ENCODE data around the gene ZSCAN26.
"Not testable (repeated sequence)": the region's sequence is repeated elsewhere in the genome, so short reads cannot be mapped to it uniquely, and the experiment has no call there.

ZSCAN26 gene

DNA sequence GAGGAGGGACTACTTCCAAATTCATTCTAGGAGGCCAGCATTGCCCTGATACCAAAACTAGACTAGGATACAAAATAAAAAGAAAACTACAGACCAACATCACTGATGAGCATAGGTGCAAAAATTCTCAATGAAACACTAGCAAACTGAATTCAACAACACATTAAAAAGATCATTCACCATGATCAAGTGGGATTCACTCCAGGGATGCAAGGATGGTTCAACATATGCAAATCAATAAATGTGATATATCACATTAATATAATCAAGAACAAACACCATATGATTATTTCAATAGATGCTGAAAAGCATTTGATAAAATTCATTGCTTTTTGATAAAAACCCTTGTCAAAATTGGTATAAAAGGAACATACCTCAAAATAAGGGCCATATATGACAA is 24.6 kb downstream of the ZSCAN26 start:
- TF ChIP-seq, protein P1, sequence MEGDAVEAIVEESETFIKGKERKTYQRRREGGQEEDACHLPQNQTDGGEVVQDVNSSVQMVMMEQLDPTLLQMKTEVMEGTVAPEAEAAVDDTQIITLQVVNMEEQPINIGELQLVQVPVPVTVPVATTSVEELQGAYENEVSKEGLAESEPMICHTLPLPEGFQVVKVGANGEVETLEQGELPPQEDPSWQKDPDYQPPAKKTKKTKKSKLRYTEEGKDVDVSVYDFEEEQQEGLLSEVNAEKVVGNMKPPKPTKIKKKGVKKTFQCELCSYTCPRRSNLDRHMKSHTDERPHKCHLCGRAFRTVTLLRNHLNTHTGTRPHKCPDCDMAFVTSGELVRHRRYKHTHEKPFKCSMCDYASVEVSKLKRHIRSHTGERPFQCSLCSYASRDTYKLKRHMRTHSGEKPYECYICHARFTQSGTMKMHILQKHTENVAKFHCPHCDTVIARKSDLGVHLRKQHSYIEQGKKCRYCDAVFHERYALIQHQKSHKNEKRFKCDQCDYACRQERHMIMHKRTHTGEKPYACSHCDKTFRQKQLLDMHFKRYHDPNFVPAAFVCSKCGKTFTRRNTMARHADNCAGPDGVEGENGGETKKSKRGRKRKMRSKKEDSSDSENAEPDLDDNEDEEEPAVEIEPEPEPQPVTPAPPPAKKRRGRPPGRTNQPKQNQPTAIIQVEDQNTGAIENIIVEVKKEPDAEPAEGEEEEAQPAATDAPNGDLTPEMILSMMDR (IDR thresholded peaks at IDR 0.05), result no peak
- H3K27me3 ChIP-seq (ENCODE audit: control insufficient read depth, insufficient read depth, low read length), result no peaks in the 10 kb centered on the region
- no peak overlapping the region for H2AFZ ChIP-seq
- H3K9ac ChIP-seq, result no peak overlapping the region
- H3K4me3 ChIP-seq (ENCODE audit: low read depth, low read length), result no peak overlapping the region
- no peak overlapping the region for H3K27ac ChIP-seq
- no peaks in the 10 kb centered on the region for H3K4me1 ChIP-seq
- no peaks in the 10 kb centered on the region for H3K36me3 ChIP-seq (ENCODE audit: control insufficient read depth, insufficient read depth, low read length)
- H3K4me2 ChIP-seq (ENCODE audit: low read length), result no peak overlapping the region
- no peaks in the 10 kb centered on the region for H3K9me3 ChIP-seq (ENCODE audit: control insufficient read depth, low read length)
- H3K79me2 ChIP-seq, result no peaks in the 10 kb centered on the region

DNA sequence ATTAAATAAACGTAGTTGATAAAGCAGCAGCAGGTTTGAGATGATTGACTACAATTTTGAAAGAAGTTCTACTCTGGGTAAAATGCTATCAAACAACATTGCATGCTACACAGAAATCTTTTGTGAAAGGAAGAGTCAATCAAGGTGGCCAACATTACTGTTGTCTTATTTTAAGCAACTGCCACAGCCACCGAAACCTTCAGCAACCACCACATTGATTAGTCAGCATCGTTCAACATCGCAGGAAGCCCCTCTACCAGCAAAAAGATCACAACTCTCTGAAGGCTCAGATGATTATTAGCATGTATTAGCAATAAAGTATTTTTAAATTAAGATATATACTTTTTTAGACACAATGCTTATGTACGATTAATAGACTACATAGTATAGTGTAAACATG is 28.4 kb downstream of the ZSCAN26 start:
- TF ChIP-seq, protein P1 (IDR thresholded peaks at IDR 0.05), result no peak
- Histone ChIP-seq H3K79me2 (no peaks in the 10 kb centered on the region), H3K27ac (no peak overlapping the region), H3K4me2 (ENCODE audit: low read length) (no peak overlapping the region), H3K4me3 (ENCODE audit: low read depth, low read length) (no peak overlapping the region), H2AFZ (no peak overlapping the region), H3K36me3 (ENCODE audit: control insufficient read depth, insufficient read depth, low read length) (no peaks in the 10 kb centered on the region), H3K27me3 (ENCODE audit: control insufficient read depth, insufficient read depth, low read length) (no peaks in the 10 kb centered on the region), H3K4me1 (no peaks in the 10 kb centered on the region), H3K9ac (no peak overlapping the region), H3K9me3 (ENCODE audit: control insufficient read depth, low read length) (no peaks in the 10 kb centered on the region)

DNA sequence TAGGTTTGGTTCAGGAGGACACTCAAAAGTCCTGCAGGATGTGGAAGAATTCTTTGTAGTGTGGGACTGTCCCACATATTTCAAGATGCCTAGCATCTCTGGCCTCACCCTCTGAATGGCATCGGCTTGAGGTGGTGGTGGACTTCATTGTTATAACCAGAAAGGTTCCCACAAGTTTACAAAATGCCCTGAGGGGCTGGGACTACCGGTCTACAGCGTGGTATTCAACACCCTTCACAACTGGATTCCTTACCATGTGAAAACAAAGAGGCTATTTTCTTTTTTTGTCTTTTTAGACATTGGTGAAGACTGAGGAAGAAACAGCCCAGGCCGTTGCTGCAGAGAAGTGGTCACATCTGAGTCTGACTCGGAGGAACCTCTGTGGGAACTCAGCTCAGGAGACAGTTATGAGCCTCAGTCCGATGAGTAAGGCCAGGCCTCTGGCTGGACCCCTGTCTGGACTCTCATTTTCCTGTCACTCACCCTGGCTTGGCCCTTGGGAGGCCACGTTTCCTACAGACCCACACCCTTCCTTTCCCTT is 29.6 kb downstream of the ZSCAN26 start:
- Histone ChIP-seq H3K4me3 (ENCODE audit: low read depth, low read length) (no peak overlapping the region), H3K27me3 (ENCODE audit: control insufficient read depth, insufficient read depth, low read length) (no peaks in the 10 kb centered on the region), H3K36me3 (ENCODE audit: control insufficient read depth, insufficient read depth, low read length) (no peaks in the 10 kb centered on the region), H3K4me2 (ENCODE audit: low read length) (no peak overlapping the region), H3K9me3 (ENCODE audit: control insufficient read depth, low read length) (no peaks in the 10 kb centered on the region), H3K27ac (no peak overlapping the region), H3K4me1 (no peaks in the 10 kb centered on the region), H3K79me2 (no peaks in the 10 kb centered on the region), H2AFZ (no peak overlapping the region), H3K9ac (no peak overlapping the region)
- TF ChIP-seq, protein P1 (IDR thresholded peaks at IDR 0.05), result no peak

DNA sequence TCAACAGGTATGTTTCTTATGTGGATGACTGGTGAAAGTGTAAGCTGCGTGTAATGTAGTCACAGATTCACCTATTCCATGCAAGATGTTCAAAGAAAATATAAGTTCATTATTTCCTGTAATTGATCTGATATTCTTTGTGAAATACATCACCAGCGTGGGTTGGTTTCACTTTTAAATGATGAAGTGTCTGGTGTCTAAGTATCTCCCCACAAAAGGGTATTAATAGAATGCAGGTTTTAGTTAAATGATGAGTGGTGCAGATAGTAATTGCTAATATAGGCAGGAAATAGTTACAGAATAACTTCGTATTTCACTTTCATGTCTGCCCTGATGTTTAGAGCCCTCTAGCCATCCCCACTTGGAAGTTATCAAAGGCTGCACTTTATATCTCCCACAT is 36.6 kb downstream of the ZSCAN26 start:
- TF ChIP-seq, protein P1 (IDR thresholded peaks at IDR 0.05), result no peak
- Histone ChIP-seq H3K9ac (no peak overlapping the region), H3K36me3 (ENCODE audit: control insufficient read depth, insufficient read depth, low read length) (no peaks in the 10 kb centered on the region), H3K27me3 (ENCODE audit: control insufficient read depth, insufficient read depth, low read length) (no peaks in the 10 kb centered on the region), H3K4me3 (ENCODE audit: low read depth, low read length) (no peak overlapping the region), H3K27ac (no peak overlapping the region), H3K4me2 (ENCODE audit: low read length) (no peak overlapping the region), H3K4me1 (no peaks in the 10 kb centered on the region), H3K9me3 (ENCODE audit: control insufficient read depth, low read length) (no peaks in the 10 kb centered on the region), H2AFZ (no peak overlapping the region), H3K79me2 (no peaks in the 10 kb centered on the region)

DNA sequence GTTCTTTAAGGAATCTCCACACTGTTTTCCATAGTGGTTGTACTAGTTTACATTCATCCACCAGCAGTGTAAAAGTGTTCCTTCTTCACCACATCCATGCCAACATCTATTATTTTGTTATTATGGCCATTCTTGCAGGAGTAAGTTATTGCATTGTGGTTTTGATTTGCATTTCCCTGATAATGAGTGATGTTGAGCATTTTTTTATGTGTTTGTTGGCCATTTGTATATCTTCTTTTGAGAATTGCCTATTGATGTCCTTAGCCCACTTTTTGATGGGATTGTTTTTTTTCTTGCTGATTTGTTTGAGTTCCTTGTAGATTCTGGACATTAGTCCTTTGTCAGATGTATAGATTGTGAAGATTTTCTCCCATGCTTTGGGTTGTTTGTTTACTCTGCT is 39.4 kb downstream of the ZSCAN26 start:
- not testable (repeated sequence) for H3K4me3 ChIP-seq (ENCODE audit: low read depth, low read length); H3K27ac ChIP-seq; H3K79me2 ChIP-seq; H2AFZ ChIP-seq; H3K4me2 ChIP-seq (ENCODE audit: low read length); H3K4me1 ChIP-seq; H3K9me3 ChIP-seq (ENCODE audit: control insufficient read depth, low read length); H3K9ac ChIP-seq; H3K36me3 ChIP-seq (ENCODE audit: control insufficient read depth, insufficient read depth, low read length); H3K27me3 ChIP-seq (ENCODE audit: control insufficient read depth, insufficient read depth, low read length)

Data from parathyroid adenoma (tissue), 2 donors.